Gastrocnemius medialis (tissue), 4 donors: Measurements from ENCODE around the gene TDRD12.

ENCODE experiments used
- POLR2A ChIP-seq, 2 donors: fragments of 450-650 bp; IDR thresholded peaks; one replicate each; pipeline ENCODE4 v1.6.1; 2017; ENCODE audit warnings: antibody characterized with exemption in 2 of 2, mild to moderate bottlenecking in 2 of 2, moderate library complexity in 2 of 2
- TF ChIP-seq, protein P1 (sequence below), 5 experiments: fragments of 450-650 bp in 3 of 5; fragments of 200-600 bp in 2 of 5; sonication (generic) in 2 of 5; IDR thresholded peaks in 4 of 5; conservative IDR thresholded peaks in 1 of 5; 1 replicate in 4 of 5; 2 replicates in 1 of 5; pipeline ENCODE4 v1.5.1; 2016 to 2019; ENCODE audit warnings: antibody characterized with exemption in 5 of 5, mild to moderate bottlenecking in 3 of 5, moderate library complexity in 3 of 5

GRCh38 chr19:32773126-32773525 is 53.6 kb downstream of the TDRD12 start:
- no peak for TF ChIP-seq POLR2A (IDR thresholded peaks at IDR 0.05)
- TF ChIP-seq, protein P1, sequence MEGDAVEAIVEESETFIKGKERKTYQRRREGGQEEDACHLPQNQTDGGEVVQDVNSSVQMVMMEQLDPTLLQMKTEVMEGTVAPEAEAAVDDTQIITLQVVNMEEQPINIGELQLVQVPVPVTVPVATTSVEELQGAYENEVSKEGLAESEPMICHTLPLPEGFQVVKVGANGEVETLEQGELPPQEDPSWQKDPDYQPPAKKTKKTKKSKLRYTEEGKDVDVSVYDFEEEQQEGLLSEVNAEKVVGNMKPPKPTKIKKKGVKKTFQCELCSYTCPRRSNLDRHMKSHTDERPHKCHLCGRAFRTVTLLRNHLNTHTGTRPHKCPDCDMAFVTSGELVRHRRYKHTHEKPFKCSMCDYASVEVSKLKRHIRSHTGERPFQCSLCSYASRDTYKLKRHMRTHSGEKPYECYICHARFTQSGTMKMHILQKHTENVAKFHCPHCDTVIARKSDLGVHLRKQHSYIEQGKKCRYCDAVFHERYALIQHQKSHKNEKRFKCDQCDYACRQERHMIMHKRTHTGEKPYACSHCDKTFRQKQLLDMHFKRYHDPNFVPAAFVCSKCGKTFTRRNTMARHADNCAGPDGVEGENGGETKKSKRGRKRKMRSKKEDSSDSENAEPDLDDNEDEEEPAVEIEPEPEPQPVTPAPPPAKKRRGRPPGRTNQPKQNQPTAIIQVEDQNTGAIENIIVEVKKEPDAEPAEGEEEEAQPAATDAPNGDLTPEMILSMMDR (IDR thresholded peaks at IDR 0.05 in 4 of 5, conservative IDR thresholded peaks at IDR 0.05 in 1 of 5): no peak
